ENCODE data around the gene CRYGN.

Gene CRYGN

DNA sequence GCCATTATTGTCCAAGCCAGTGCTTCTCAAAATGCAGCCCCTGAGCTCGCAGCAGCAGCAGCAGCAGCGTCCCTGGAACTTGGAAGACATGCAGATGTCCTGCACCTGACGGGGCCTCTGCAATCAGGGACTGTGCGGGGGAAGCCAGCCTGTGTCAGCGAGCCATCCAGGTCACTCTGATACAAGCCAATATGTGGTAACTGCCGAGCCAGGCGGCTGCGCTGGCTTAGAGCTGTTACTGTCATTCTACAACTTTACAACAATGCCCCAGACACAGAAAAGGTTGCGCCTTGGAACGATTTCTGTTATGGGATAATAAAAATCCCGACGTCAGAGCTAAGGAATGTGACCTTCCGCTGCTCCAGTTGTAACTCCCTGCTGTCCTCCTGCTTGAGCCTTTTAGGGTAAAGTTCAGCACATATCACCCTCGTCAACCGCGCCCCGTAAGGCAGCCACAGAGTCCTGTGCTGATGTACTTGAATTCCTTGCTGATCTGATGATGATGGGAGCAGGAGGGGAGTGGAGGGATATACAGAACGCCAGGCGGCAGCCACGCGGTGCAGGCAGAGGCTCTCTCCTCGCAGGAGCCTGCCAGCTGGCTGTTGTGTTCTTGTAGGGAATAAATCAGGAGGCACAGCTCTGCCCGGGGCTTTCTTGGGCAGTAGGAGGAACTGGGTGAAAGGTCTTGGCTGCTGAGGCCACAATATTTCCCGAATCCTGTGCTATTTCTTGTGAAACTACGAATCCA, 20.0 kb upstream of the CRYGN start:
- no peak for DNase-seq

DNA sequence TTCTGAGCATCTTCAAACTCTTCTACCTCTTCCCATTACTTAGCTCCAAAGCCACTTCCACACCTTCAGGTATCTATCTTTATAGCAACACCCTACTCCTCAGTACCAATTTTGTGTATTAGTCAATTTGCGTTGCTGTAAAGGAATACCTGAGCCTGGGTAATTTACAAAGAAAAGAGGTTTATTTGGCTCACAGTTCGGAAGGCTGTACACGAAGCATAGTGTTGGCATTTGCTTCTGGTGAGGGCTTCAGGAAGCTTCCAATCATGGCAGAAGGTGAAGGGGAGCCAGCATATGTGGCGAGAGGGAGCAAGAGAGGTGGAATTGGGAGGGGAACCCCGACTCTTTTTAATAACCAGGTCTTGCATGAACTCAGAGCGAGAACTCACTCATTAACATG, 17.6 kb upstream of the CRYGN start:
- DNase-seq, result no peak

DNA sequence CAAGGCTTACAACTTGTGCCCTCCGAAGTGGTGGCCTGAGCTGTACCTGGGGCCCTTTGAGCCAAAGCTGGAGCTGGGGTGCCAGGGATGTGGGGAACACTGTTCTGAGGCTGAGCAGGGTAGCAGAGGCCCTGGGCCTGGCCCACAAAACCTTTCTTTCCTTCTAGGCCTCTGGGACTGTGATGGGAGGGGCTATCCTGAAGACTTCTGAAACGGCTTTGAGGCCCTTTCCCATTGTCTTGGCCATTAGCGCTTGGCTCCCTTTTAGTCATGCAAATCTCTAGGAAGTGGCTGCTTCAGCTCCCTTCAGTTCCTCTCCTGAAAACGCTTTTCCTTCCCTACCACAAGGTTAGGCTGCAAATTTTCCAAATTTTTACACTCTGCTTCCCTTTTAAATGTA, 16.8 kb upstream of the CRYGN start:
- DNase-seq, result no peak

DNA sequence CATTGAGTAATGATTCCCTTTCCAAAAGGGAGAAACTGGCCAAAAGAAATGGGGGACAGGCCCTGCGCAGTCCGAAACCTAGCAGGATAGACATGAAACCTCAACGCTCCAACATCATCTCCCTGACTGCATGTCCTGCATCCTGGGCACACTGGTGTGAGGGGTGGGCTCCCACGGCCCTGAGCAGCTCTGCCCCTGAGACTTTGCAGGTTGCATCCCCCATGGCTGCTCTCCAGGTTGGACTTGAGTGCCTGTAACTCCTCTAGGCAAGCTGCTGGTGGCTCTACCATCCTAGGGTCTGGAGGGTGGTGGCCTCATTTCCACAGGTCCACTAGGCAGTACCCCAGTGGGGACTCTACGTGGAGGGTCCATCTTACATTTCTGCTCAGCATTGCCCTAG, 16.3 kb upstream of the CRYGN start:
- DNase-seq, result no peak

DNA sequence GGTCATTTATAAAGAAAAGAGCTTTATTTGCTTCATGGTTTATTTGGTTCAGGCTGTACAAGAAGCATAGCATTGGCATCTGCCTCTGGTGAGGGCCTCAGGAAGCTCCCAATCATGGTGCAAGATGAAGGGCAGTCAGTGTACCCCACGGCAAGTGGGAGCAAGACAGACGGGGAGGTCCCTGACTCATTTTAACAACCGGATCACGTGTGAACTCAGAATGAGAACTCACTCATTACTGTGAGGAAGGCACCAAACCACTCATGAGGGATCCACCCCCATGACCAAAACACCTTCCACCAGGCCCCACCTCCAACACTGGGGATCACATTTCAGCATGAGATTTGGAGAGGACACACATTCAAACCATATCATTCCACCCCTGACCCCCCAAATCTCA, 15.7 kb upstream of the CRYGN start:
- no peak for DNase-seq

DNA sequence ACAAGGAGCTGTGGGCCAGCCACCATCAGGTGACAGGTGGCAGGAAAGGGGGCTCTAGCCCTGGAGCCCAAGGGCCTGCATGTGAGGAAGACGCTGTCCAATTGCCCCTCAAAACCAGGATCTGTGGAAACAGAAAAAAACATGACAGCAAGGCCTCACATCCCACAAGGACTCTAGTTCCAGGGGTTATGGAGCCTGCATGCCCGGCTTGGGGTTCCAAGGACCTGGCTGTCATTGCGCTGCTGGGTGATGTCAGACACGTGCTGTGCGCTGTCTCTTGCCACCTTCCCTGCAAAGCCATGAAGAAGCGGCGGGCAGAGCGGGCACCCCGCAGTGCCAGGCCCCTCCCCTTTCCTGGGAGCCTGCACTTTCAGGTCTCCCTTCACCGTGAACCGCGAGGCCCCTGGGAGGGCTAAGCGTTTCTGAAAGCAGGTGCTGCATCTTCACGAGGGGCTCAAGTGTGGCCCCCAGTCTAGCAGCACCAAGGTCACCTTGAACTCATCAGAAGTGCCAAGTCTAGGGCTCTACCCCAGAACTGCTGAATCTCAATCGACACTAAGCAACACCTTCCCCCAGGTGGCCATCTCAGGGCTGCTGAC, 15.1 kb upstream of the CRYGN start:
- no peak for DNase-seq

DNA sequence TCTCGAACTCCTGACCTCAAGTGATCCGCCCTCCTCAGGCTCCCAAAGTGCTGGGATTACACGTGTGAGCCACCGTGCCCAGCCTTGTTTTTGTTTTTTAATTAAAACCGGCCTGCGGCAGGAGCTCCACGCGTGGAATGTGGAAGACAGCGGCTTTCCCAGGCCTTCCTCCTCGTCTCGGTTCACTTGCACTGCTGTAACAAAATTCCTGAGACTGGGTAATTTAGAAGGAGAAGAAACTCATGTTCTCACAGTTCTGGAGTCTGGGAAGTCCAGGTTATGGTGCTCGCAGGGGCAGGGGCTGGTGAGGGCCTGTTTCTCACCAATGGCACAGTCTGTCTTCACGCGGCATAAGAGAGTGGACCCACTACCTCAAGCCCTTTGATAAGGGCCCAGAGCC, 14.4 kb upstream of the CRYGN start:
- DNase-seq, result no peak

DNA sequence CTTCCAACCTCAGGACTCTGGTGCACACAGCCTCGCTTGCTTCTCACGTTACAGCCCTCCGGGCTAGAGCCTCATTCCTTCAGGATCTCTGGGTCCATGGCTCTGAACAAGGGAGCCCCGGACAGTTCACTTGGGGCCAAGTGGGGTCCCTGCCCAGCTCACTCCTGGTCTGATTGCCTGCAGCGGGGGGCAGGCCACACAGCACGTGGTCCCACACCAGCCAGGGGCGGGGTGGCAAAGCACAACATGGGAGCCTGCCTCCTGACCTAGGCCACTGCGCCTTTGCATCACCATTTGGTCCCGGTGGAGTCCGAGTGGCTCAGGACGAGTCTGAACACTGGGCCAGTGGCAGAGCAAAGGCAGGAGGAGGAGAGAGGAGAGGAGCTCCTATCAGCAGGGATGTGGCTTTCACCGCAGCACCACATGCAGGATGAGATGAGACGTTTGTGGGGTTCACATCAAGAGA, 13.4 kb upstream of the CRYGN start:
- no peak for DNase-seq

DNA sequence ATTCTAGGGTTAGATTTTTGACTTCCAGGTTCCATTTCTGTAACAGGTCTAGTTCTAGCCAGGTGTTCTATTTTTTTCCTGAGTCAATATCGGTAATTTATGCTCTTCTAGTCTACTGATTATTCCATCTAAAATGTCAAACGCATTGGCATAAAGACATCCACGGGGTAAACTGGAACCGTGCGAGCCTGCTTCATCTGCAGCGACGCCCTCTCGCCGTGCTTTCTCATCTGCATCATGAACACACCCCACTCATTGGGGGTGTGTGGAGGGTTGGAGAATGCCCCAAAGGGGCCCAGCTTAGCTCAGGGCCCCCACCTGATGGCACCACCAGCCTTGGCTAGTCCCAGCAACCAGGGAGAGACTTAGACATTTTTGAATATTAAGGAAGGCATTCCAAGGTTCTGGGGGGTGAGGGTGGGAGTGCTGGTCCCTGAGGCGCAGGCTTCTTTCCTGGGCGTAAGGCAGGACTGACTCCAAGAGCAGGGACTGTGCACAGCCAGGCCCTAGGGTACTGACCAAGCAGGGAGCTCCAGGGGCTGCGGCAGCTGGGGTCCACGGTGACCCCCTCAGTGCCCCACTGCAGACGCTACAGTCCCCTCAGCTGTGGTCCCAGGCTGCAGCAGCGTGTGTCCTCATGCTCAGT, 12.9 kb upstream of the CRYGN start:
- DNase-seq, result no peak

DNA sequence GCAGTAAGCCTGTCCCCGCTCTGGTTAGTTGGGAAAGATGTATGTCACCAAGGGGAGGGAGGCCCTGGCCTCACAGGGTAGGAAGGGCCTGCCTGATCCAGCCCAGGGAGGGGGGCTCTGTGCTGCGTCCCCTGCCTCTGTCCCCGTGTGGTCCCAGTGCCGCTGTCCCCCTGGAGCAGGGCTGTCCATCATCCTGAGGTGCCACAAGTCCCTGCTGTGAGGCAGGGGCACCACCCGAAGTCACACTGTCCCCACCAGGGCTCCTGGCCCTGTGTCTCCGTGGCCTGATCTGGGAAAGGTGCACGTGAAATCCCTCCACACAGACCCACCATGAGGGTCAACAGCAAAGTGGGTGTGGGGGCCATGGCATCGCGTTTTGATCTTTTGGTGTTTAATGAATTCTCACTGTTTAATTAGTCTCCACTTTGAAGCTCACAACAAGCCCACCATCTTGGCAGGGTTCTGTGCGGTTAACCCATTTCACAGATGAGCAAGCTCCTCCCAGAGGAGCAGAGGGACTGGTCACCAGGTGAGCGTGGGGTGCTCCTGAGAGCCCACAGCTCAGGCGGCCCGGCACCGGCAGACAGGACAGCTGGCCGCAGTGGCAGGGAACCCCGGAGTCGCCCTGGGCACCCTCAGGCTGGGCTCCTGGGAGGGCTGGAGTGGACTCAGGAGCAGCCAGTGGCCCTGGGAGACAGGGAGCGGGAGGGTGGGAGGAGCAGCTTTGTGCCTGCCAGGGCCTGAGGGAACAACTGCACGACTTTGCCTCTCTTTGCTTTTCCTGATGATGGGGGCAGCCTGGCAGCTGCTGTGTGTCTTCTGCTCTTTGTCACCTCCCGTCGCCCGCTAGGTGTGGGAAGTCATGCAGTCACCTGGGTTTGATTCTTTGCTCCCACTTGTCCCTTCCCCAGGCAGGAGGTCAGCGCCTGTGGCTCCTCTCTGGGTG, 12.0 kb upstream of the CRYGN start:
- DNase-seq, result no peak

DNA sequence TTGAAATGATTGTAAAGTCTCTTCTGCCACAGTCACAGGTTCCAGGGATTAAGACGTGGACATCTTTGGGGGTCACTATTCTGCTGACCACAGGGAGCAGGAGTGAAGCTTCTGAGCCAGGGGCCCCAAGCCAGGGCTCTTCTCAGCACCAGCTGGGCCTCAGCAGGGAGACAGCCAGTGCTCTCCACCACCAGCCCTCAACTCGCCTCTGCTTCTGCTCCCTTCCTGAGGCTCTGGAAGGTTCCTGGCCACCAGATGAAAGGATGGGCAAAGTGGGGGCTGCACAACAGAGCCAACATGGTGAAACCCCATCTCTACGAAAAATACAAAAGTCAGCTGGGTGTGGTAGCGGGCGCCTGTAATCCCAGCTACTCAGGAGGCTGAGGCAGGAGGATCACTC, 11.2 kb upstream of the CRYGN start:
- DNase-seq, result no peak

DNA sequence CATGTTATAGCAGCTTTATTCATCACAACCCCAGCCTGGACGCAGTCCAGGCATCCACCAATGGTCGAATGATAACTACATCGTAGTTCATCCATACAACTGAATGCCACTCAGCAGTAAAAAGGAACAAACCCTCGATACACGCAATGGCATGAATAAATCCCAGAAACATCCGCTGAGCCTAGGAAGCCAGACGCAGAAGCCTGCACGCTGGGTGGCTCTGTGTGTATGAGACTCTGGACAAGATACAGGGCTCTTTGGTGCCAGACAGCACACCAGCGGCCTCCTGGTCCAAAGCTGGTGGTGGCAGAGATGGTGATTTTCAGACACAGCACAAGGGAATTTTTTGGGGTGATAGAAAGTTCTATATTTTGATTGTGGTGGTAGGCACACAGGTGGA, 10.0 kb upstream of the CRYGN start:
- DNase-seq, result no peak

DNA sequence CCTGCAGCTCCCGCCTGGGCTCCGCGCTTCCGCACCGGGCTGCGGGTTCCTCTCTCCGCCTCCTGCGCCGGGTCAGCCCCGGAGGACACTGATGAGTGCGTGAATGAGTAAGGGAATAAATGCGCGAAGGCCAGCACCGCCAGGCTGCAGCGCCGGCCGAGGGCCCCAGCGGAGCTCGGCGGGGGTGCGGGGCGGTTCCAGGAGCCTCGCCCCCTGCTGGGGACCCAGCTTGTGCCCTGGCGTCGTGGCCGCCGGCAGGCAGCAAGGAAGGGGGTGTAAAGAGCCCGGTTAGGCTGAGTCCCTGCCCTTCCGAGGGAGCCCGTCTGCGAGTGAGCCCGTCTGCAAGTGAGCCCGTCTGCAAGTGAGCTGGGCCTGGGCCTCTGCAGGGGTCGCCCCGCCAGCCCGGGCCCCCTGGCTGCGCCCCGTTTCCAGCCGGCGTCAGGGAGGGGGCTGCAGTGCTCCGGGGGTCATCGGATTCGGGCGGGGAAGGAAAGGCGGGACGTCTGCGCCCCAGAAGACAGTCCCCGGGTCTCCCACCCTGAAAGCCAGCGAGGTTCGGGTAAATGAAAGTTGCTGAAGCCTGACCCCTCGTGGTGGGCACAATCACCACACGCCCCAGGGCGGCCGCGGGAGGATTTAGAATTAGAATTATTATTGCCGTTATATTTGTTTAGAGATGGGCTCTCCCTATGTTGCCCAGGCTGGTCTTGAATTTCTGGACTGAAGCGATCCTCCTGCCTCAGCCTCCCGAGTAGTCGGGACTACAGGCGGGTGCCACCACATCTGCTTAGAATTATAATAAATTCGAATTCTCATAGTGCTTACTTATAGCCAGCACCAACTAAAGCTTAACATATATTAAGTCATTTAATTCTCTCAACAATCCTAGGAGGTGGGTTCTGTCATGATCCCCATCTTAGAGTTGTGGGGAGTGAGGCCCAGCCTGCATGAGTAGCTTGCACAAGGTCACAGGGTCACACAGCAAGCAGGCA, 8.6 kb upstream of the CRYGN start:
- peak; percentile 11 for DNase-seq

DNA sequence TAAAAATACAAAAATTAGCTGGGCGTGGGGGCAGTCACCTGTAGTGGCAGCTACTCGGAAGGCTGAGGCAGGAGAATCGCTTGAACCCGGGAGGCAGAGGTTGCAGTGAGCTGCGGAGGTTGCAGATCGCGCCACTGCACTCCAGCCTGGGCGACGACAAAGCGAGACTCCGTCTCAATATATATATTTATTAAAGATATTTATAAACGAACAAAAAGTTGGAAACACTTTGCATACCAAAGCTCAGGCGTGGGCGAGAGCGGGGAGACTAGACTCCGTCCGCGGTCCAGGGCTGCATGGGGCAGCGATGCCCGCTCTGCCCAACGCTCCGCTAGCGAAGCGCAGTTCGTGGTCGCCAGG, 7.9 kb upstream of the CRYGN start:
- DNase-seq, result no peak

DNA sequence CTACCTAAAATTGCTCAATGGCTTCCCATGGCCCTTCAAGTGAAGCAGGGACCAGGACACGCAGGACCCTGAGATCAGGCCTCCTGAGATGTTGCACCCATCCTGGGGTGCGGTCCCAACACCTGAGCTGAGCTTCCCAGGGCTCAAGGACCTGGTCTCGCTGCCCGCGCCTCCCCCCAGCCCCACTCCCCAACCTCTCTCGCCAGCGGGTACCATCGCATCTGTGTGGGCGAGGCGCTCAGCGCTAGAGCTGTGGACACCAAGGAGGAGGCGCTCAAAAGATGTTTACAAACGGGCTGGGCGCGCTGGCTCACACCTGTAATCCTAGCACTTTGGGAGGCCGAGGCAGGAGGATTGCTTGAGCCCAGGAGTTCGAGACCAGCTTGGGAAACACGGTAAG, 7.4 kb upstream of the CRYGN start:
- DNase-seq, result no peak

DNA sequence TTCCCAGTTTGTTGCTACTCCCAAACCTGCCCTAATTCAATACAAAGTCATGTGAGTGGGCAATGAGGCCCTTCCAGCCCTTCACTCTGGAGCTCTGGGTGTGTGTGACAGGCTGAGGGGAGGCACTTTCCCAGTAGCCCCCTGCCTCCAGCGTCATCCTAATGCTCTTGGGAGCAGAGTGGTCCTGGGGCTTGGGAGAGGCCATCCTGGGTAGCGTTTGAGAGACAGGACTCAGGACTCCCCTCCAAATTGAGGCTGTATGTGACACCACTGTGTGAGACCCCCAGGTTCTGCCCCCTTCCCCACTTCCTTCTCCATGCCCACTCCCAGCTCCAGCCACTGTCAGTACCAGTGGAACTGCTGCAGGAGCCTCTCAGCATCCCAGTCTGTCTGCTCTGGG, 6.5 kb upstream of the CRYGN start:
- no peak for DNase-seq

DNA sequence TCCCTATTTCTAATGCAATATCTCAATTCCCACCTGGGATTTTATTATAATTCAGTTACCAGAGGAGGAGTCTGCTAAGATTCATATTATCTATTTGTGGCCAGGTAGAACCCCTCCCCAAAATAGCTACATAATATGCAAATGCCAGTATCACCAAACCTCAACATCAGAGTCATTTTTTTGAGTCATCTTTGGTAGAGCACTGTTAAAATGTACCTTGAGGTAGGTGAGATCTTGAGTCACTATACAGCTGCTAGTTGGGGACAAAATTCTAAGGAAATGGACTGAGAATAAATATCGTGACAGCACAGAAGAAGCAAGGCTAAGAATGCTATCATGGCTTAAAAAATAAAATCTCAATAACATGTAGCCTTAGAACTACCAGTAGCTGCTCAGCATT, 4.7 kb upstream of the CRYGN start:
- DNase-seq, result no peak

DNA sequence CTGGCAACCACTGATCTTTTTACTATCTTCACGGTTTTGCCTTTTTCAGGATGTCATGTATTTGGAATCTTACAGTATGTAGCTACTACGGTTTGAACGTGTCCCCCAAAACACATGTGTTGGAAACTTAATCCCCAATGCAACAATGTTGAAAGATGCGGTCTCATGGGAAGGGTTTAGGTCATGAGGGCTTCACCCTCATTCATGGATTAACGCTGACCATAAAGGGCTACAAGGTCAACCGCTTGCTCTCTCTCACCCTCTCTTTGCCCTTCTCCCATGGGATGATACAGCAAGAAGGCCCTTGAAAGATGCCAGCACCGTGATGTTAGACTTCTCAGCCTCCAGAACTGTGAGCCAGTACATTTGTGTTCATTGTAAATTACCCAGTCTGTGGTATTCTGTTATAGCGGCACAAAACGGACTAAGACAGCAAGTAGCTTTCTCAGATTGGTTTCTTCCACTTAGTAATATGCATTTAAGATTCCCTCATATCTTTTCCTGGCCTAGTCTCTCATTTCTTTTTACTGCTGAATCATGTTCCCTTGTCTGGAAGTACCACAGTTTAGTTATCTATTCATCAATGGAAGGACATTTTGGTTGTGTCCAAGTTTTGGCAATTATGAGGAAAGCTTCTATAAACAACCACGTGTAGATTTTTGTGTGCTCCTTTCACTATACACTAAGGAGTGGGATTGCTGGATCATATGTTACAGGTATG, 3.0 kb upstream of the CRYGN start:
- DNase-seq, result no peak

DNA sequence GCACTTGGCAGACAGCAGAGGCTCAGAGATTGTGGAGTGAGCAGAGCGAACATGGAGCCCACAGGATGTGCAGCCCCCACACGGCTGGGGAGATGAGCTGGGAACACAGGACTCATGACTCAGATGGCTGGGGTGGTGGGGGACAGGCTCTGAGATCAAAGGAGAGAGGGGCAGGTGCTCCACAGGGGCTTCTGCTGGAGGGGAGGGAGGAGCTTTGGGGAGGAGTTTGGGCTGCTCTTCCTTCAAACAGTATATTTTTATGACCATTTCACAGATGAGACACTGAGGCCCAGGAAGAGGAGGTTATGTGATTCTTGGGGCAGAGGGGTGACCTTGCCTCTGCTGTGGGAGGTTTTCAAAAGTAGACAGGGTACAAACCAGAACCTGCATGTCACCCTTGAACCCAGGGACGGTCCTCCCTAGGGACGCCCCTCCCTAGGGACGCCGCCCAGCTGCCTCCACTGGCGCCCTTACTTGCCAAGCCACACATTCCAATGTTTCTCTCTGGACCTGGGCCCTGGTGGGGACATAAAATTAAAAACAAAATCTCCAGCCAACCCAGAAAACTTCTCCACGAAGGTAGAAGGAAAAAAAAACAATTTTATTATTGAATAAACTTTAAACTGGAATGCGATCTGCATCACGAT, 981 bp upstream of the CRYGN start:
- no peak for DNase-seq

DNA sequence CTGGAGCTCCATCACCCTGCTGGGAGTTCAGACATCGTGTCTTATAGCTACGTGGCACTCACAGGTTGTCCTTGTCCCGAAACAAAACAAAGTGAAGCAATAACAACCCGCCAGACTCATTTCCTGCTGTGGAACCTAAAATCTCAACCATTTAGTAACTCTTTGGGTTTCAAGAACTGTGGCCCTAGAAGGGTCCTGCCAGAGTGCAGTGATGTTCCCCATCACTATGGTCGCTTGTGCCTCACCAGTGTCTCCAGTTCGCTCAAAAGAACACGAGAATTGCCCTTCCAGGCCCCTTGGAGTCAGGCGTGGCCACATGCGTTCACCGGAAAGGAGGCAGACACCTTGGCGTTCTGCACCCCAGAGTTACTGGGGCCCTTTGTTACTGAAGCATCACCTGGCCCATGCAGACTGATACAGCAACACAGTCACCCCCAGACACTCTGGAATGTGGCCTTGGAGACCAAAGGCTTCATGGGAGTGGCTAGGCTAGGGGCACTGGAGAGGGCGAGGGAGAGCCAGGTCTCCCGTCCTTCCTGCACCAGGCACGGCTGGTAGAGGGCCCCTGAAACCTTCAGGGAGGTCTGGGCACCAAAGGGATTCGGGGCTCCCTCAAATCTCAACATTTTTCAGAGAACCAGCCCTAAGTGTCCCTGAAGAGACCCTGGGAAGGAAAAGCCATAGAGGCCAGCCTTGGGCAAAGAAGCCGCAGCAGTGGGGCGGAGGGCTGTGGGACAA, 908 bp downstream of the CRYGN start:
- DNase-seq, result no peak
